NCI-H1930 (cell line): Measurements from ENCODE around the gene MICB.
"Not testable (repeated sequence)": the region's sequence is repeated elsewhere in the genome, so short reads cannot be mapped to it uniquely, and the experiment has no call there.

ENCODE experiments used
- DNase-seq, 2 experiments: peaks; one replicate each; lab custom pipeline; 2025; lab: John Stamatoyannopoulos, UW

Gene MICB

GRCh38 chr6:31541059-31541657, 43.2 kb downstream of the MICB start:
- no peak for DNase-seq

DNA sequence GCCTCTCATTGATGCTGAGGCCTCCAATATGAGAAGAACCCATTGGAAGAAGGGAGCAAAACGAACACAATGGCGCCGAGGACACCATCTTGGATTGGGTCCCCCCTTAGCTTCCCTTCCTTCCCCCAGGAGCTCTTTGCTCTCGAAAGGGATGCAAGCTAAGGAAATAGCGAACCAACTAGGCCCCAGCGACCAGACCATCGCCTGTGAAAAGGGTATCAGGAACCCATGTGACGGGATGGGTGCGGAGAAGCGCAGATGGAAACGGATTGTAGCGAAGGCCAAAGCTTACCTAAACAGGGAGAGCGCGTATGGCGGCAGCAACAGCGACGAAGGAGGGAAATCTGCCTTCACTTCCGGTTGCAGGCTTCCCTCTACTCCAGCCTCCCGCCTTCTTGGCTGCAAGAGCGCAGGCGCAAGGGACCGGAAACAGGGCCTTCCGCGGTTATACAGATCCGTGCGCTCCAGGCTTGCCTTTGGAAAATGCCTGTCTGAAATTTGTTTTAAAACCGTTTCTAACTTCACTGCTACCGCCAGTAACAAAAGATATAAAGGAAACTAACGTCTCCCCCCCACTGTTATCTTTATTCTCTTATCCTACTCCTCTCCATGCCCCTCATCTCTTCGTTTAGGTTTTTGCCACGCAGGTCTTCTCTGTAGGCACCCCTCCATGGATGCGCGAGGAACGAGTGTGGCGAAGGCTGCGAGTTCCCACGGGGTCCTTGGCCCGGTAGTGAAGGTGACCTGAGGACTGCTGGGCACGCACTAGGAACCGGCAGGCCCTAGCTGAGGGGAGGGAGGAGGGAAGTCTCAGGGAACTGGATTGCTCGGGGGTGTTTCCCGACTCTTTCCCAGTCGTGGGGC, 43.9 kb downstream of the MICB start, which contains the start of gene DDX39B:
DDX39B (minus strand) TSS at position 346 of the 864 bp plus-strand sequence. CDS start 1,471 bp downstream, outside the sequence.
- peak; percentile 94 to 95 for DNase-seq

DNA sequence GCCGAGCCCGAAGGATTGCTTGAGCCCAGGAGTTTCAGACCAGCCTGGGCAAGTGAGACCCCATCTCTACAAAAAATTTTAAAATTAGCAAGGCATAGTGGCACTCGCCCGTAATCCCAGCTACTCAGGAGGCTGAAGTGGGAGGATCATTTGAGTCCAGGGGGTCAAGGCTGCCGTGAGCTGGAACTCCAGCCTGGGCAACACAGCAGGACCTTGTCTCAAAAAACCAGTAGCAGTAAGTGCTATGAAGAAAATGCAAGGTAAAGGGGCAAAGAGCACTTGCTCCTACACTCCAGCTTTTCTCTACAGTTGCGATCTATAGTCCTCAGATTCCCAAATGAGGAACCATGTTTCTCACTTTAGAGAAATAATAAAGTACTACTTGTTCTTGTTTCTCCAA, 45.7 kb downstream of the MICB start:
- DNase-seq, result no peak

GRCh38 chr6:31544676-31545075, 46.7 kb downstream of the MICB start:
- DNase-seq, result no peak

- DNase-seq, result no peak
Measured at GRCh38 chr6:31545291-31545690, 47.3 kb downstream of the MICB start.

DNA sequence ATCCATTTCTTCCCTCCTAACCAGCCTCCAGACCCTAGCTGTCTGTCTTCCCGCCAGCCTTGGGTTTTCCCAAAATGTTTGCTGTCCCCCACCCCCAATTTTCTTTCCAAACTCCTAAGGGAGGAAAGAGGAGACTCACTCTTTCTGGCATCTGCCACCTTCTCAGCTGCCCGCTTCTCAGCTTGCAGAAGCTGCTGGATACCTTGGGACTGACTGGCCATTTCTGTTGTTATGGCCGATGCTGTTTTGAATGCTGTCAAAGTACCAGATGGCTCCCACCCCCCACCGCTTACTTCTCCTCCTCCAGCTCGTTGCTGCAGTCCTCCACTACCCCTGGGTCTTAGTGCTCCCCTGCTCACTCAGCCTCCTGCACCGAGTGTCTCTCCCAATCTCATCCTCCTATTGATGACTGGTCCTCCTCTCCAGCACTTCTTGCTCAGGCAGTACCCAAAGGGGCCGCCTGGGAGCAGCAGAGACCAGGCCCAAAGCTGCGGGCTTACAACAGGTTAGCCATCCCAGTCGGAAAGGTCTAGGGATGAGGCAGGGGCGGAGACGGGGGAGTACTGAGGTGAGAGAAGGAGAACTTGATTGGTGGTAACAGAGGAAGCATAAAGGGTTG, 48.5 kb downstream of the MICB start, which contains the start of gene ATP6V1G2:
ATP6V1G2 (minus strand) TSS at position 270 of the 619 bp plus-strand sequence; CDS start at position 221, 49 bp downstream.
- peak; percentile 85 to 87 for DNase-seq

DNA sequence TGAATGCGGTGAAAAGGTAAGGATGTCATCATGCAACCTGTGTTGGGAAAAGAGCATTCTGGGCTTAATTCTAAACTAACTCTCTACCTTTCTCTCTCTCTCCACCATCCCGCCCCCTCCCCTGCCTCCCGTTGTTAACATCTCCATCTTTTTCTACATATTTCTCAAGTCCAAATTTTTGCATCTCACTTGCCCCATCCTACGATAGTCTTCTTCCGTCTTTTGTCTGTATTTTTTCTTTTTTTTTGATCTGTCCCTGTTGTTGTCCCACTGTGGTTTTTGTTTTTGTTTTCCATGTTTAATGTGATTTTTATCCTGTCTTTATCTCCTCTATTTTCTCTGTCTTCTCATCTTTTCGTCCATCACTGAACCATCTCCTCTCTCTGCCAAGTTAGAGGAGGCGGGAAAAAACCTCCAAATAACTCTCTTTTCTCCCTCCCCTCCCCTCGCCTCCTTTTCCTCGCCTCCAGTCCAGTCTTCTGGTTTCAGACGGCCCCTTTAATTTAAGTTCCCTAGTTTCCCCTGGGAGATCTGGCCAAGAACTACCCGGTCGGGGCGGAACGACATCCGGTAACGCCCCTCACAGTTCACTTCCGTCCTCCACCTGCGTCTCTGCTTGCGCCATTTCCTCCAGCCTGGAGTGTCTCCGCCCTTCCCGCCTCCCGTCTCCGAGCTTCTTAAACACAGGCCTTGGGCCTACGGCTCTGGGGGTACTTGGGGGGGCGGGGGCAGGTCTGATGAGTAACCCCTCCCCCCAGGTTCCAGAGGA, 49.2 kb downstream of the MICB start, which contains the start of gene NFKBIL1:
NFKBIL1 (plus strand) TSS at position 651 of the 769 bp plus-strand sequence; CDS start at position 738, 87 bp downstream.
- peak; percentile 95 to 97 for DNase-seq

DNA sequence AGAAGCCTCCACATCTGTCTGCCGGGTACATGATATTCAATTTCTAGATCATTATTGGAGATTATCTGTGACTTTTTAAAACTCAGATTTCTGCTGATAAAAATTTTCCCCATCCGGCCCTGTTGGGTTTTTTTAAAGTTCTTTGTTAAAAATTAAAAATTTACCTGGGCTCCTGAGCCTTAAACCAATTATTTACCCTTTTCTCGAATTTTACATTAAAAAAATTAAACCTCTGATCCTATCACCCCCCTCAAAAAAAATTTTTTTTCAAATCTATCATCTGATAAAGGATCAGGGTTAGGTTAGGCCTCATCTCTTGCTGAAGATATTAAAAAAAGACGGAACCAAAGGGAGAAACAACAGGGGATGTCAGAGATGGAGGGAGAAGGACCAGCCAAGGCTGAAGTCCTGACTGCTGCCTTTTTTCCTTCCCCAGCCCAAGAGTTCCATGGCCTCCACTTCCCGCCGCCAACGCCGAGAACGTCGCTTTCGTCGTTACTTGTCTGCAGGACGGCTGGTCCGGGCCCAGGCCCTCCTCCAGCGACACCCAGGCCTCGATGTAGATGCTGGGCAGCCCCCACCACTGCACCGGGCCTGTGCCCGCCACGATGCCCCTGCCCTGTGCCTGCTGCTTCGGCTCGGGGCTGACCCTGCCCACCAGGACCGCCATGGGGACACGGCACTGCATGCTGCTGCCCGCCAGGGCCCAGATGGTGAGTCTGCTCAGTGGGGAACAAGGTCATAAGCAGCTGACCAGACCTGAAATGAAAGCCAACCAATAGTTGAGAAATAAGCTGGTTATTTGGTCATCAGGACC, 50.0 kb downstream of the MICB start:
- no peak for DNase-seq

- DNase-seq, result no peak
Measured at GRCh38 chr6:31548544-31548873, 50.6 kb downstream of the MICB start.

DNA sequence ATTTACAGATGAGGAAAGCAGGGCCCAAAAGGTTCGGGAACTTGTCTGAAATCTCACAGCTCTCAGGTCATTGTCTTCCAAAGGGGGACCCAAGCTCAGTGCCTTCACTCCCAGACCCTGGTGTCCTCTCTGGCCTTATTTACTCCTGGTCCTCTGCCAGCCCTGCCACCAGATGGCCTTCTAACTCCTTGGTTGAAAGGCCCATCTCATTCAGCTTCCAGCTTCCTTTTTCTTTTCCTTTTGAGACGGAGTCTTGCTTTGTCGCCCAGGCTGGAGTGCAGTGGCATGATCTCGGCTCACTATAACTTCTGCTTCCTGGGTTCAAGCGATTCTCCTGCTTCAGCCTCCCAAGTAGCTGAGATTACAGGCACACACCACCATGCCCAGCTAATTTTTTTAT, 53.4 kb downstream of the MICB start:
- DNase-seq, result not testable (repeated sequence)

- DNase-seq, result no peak
Measured at GRCh38 chr6:31556307-31556706, 58.4 kb downstream of the MICB start.

DNA sequence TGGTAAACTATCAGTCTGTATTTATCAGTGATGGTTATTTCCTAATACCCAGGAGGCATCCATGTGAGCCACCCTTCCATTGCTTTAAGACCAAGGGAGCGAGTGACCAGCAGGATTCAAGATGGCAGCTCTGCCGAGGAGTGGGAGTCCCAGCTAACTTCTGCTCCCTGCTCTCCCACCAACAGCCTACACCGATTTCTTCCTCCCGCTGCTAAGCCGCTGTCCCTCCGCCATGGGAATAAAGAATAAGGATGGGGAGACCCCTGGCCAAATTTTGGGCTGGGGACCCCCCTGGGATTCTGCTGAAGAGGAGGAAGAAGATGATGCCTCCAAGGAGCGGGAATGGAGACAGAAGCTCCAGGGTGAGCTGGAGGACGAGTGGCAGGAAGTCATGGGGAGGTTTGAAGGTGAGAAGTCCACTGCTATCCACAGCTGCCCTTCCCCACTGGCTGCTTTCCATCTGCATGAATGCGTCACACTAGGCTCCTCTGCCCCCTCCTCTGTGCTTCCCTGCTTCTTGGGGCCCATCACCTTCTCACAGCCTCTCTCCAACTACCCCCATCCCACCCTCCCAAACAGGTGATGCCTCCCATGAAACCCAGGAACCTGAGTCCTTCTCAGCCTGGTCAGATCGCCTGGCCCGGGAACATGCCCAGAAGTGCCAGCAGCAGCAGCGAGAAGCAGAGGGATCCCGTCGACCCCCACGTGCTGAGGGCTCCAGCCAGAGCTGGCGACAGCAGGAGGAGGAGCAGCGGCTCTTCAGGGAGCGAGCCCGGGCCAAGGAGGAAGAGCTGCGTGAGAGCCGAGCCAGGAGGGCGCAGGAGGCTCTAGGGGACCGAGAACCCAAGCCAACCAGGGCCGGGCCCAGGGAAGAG, 59.7 kb downstream of the MICB start:
- DNase-seq, result no peak

DNA sequence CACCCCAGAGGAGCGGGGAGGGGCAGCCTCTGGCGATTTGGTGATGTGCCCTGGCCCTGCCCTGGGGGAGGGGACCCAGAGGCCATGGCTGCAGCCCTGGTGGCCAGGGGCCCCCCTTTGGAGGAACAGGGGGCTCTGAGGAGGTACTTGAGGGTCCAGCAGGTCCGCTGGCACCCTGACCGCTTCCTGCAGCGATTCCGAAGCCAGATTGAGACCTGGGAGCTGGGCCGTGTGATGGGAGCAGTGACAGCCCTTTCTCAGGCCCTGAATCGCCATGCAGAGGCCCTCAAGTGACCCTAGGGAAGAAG, 60.3 kb downstream of the MICB start:
- no peak for DNase-seq

DNA sequence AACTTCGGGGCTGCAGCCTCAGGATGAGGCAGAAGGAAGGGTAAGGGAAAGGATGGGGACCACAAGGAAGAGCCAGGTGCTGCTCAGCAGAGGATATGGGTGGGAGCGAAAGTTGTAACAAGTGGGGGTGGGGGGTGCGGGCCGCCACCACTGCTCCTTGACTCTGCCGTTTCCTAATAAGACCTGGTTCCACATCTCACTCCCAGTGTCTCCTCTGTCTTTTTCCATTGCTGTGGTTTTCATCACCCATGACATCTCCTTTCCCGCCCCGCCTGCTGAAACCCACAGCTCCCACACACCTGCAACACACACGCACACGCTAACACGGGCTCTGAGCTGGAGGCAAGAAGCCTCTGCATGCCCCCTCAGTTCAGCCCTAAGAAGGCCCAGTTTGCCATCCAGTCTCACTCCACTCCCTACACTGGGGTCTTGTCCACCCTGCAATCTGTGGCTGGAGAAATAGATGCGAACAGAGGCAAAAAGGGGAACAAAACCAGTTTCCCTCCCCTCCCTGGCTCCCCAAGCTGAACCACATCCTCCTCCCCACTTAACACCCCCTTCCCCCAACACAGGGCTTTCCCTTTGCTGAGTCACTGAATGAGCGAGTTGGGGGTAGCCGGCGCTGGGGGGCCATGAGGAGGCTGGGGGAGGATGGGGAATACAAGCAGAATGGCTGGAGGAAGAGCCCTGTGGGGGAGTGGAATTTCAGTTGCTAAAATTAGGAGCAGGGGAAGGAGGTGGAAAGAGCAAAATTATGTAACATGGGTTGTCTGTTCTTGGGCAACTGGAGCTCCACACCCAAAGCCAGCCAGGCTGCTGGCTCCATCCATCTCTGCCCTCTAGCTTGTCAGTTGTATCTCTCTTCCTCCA, 60.9 kb downstream of the MICB start:
- DNase-seq, result no peak

DNA sequence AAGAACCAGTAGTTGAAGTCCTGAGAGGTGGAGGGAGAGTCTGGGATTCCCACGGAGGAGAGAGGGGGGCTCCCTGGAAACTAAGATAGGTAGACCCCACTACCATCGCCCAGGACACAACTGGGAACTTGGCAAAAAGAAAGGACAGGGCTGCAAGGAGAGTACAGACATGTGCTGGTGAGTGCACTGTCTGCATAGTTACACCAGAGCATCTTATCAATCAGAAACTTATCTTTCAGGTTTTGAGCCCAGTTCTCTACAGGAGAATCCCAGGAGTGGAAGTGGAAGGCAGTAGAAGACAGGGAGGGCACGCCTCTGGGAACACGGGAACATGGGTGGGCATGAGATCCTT, 61.6 kb downstream of the MICB start:
- DNase-seq, result no peak

DNA sequence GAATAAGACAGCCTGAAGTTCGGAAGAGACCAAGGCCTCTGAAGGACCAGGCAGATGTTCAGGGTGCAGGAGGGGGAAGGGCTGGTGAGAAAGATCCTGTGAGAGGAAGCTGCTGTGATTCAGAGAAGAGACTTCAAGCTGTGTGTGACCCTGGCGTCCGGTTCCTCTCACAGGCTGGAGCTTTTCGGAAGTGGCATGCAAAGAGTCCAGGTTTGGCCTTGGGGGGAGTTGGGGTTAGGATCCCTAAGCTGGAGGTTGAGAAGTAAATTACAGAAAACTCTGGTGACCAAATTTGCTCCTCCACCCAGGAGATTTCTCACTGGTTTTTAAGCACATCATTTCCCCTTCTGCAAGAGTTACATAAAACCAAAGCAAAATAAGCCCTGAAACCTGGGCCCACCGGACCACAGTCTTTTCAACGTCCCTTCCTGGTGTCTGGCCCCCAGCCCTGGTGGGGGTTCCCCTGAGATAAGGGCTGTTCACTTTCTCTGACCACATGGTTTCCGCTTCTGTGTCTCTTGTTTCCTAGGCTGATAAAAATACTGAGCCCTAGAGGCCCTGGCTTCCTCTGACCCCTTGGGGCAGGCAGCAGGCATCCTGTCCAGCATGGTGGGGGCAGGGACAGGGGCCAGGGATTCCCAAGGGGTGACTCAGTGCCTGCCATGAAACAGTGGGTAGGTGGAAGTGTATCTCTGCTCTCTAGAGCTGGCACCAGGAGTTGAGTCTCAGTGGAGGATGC, 62.2 kb downstream of the MICB start:
- no peak for DNase-seq

- DNase-seq, result no peak
Measured at GRCh38 chr6:31560697-31561058, 62.7 kb downstream of the MICB start.
